DMS114 treated with DMSO at 0.1 percent for 48 hours (cell line): ENCODE data around the gene SIRPA.

Source experiments
- DNase-seq: peaks from one replicate; lab custom pipeline; 2025; ENCODE audit not compliant: unreplicated experiment; lab: John Stamatoyannopoulos, UW

The SIRPA gene

GRCh38 chr20:1870323-1870722, 24.9 kb upstream of the SIRPA start:
- DNase-seq, result no peak

GRCh38 chr20:1870792-1871550, 24.2 kb upstream of the SIRPA start:
- DNase-seq, result no peak

GRCh38 chr20:1871807-1872458, 23.3 kb upstream of the SIRPA start:
- no peak for DNase-seq

GRCh38 chr20:1872459-1873097, 22.6 kb upstream of the SIRPA start:
- DNase-seq, result no peak

GRCh38 chr20:1874450-1875182, 20.6 kb upstream of the SIRPA start:
- no peak for DNase-seq

- no peak for DNase-seq
These were observed 20.0 kb upstream of the SIRPA start for GRCh38 chr20:1875183-1875554.

- no peak for DNase-seq
These were observed 19.4 kb upstream of the SIRPA start for GRCh38 chr20:1875762-1876161.

- DNase-seq, result no peak
These were observed 18.8 kb upstream of the SIRPA start for GRCh38 chr20:1876217-1876921.

GRCh38 chr20:1876975-1877608, 18.1 kb upstream of the SIRPA start:
- no peak for DNase-seq

- DNase-seq, result no peak
These were observed 17.5 kb upstream of the SIRPA start for GRCh38 chr20:1877609-1878200.

- DNase-seq, result no peak
These were observed 15.8 kb upstream of the SIRPA start for GRCh38 chr20:1879369-1879768.

- DNase-seq, result no peak
These were observed 15.3 kb upstream of the SIRPA start for GRCh38 chr20:1879934-1880333.

- no peak for DNase-seq
These were observed 14.5 kb upstream of the SIRPA start for GRCh38 chr20:1880529-1881239.

- no peak for DNase-seq
These were observed 13.9 kb upstream of the SIRPA start for GRCh38 chr20:1881240-1881835.

- no peak for DNase-seq
These were observed 13.2 kb upstream of the SIRPA start for GRCh38 chr20:1882026-1882425.

- no peak for DNase-seq
These were observed 11.2 kb upstream of the SIRPA start for GRCh38 chr20:1883986-1884385.

- no peak for DNase-seq
These were observed 10.0 kb upstream of the SIRPA start for GRCh38 chr20:1885254-1885653.

GRCh38 chr20:1885940-1886693, 9.1 kb upstream of the SIRPA start:
- DNase-seq, result no peak
